GM18520 (cell line): ENCODE measurements around the gene MAP3K4.

Experiments
- ATAC-seq: cut with Tn5 transposase; IDR thresholded peaks from one replicate; pipeline ENCODE4 v1.9.1; 2021; ENCODE audit not compliant: unreplicated experiment

Gene MAP3K4

GRCh38 chr6:161166677-161167076 lies 175.1 kb downstream of the MAP3K4 start:
- no peak for ATAC-seq
